Left cardiac atrium (tissue), 4 donors: ENCODE data around the gene RGPD6. TPM values are rescaled to one million over a fixed set of nuclear protein-coding genes. Genes with fewer than 3 reads are reported as not detected.
A peak's percentile ranks its signal among the peaks of the same experiment; 100 is the strongest.
"Not testable (repeated sequence)": the region's sequence is repeated elsewhere in the genome, so short reads cannot be mapped to it uniquely, and the experiment has no call there.

Experiments used
- ATAC-seq, 2 donors: fragments of 200-7000 bp; cut with Tn5 transposase; one replicate each; pipeline ENCODE4 v1.9.1; 2020; ENCODE audit warnings: mild to moderate bottlenecking in 2 of 2, moderate library complexity in 2 of 2
- DNase-seq: peaks from one replicate; pipeline ENCODE4 v3.0.0-alpha.2; 2020
- intact Hi-C, 2 donors: fragments of 100-400 bp; cut with DNase I; formaldehyde crosslinking; loops; one replicate each; pipeline versions ENCODE4 v1.14.1 to v1.15.1; 2022 to 2023
- total RNA-seq, 2 donors: library from RNA; stranded (reverse); fragmentation: NEBNext Ultra II Directional; extraction: Animal tissue kit (Norgen Biotek cat#: 25700); gene quantifications; one replicate each; pipeline ENCODE4 v1.2.1, GENCODE V29; 2021
- donor health status: DM: no; HTN: yes; CAD: no.
- donor health status: DM: no; HTN: yes; CAD: no; lungs with severe emphysema.
- donor health status: DM: yes; HTN: yes; CAD: no.
- donor health status: Dilated cardiomyopathy.

RGPD6 gene
- total RNA-seq, 2 donors from 2014 or later: 10.0 to 36.1 TPM

DNA sequence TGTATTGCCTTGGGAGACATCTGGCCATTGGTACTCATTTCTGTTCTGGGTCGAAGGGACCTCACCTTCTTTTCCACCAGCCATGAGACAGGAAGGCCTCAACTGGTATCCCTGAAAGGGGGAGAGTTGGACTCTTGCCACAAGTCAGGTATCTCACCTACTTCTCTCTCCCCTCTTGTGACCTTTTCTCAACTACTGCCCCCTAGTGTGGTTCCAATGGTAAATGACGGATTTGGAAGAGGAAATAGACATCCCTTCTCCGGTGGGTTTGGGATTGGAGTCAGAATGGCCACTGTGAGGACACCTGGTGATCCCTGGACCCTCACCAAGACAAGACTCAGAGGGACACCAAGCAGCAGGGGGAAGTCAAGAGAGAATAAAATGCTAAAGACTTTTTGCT is 82.5 kb downstream of the RGPD6 start:
- intact Hi-C loops, ATAC-seq, DNase-seq: not testable (repeated sequence)

DNA sequence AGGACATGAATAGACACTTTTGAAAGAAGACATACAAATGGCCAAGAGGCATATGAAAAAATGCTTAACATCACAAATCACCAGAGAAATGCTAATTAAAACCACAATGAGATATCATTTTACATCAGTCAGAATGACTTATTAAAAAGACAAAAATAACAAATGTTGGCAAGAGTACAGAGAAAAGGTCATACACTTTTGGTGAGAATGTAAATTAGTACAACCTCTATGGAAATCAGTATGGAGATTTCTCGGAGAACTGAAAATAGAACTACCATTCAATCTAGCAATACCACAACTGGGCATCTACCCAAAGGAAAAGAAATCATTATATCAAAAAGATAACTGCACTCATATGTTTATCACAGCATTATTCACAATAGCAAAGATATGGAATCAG is 88.0 kb downstream of the RGPD6 start:
- DNase-seq, intact Hi-C loops, ATAC-seq: not testable (repeated sequence)

DNA sequence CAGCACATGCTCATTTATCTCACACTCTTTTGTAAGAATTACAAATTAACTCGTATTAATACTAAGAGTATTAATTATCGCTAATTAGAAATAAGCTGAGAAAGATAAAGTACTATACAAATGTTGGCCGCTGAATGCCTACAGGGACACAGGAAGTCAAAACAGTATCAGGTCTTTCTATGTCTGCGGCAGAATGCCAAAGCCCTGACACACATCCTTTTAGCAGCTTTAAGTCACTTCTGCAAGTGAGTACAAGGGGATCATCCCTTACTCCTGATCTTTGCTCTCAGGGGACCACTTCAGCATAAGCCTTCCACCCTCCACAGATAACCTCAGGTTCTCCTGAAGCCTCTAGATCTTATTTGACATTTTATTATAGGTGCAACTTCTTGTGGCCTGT is 94.3 kb downstream of the RGPD6 start:
- DNase-seq, ATAC-seq, intact Hi-C loops: not testable (repeated sequence)

DNA sequence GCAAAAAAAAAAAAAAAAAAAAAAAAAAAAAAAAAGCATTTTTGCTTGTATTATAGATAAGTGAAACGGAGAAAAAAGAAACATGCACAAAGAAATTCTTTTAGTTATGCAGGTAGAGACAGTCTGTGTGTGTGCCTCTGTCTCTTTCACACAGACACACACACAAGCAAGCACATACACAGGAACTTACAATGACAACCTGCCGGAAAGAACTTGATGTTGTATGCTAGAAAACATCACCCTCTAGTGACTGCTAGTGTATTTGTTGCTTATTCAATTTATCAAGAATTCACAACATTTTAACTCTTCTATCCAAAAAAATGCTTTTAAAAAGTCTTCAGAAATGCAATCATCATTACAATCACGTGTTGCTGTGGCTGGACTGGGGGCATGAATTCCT is 95.8 kb downstream of the RGPD6 start:
- peak; percentile 71 to 72 for ATAC-seq
- intact Hi-C loops, DNase-seq: not testable (repeated sequence)

DNA sequence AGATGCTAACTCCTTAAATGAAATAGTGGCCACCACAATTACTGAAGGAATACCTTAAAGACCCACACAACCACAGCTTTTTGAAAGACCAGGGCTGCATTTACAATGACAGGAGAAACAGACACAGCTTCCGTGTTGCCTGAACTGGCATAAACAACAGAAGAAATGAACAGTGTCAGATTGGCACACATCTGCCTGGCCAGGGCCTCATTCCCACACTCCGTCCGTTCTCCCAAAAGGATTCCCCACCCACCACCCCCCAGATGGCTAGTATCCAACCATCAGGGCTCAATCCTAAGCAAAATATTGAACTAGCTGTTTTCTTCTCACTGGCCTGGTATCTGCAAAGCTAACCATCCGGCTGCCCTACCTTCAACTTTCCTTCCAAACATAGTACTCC is 96.9 kb downstream of the RGPD6 start:
- DNase-seq, ATAC-seq, intact Hi-C loops: not testable (repeated sequence)

DNA sequence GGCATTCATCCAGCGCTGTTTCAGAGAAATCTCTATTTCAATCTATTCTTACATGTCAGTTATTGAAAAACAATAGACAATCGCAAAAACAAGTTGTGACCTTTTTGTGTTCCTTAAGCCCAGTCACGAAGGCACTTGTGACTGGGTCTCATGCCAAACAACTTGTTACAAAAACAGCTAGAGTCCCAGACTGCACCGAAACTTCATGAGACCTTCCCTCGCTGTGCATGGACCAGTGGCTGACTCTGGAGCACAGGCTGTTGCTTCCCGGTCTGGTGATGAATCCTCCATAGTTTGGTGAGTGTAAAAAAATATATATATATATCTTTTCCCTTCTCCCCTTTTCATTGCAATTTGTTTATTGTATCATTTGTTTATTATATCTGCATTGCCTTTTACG is 99.7 kb downstream of the RGPD6 start:
- ATAC-seq, intact Hi-C loops, DNase-seq: not testable (repeated sequence)

DNA sequence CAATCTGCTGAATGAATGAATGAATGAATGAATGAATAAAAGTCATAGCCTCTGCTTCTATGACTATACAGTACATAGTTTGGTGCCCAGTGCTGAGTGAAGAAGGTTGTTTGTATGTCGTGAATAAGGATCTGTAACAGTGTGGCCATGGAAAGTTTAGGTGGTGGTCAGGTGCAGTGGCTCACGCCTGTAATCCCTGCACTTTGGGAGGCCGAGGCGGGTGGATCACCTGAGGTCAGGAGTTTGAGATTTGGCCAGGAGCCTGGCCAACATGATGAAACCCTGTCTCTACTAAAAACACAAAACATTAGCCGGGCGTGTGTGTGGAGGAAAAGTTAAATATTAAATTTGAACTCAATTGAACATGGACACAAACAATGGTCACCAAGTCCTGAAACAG is 100.1 kb downstream of the RGPD6 start:
- DNase-seq, ATAC-seq, intact Hi-C loops: not testable (repeated sequence)

DNA sequence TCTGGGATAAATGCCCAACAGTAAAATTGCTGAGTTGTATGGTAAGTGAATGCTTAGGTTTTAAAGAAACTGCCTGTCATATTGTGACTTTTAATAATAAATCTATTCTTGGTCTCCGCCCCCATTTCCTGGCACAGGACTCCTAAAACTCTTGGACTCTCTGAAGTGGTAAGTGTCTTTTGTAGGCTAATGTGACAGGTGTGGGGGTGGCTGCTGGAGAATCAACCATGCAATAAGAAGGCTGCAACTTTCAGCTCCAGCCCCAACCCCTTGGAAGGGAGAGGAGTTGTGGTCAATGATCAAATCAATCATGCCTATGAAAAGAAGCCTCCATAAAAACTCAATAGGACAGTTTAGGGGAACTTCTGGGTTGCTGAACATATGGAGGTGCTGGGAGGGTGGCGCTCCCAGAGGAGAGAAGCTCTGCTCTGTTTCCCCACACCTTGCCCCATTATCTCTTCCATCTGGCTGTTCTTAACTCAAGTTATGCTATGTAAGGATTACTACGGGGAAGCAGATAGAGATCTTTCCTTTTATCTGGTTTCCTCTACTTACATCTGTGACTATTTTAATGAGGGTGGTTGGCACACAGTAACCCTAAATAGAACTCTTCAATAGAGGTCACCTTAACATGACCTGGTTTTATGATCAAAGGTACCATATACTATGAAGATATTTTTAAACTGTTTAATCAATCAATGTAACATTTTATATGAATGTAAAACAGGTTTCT is 101.2 kb downstream of the RGPD6 start:
- DNase-seq, ATAC-seq, intact Hi-C loops: not testable (repeated sequence)

DNA sequence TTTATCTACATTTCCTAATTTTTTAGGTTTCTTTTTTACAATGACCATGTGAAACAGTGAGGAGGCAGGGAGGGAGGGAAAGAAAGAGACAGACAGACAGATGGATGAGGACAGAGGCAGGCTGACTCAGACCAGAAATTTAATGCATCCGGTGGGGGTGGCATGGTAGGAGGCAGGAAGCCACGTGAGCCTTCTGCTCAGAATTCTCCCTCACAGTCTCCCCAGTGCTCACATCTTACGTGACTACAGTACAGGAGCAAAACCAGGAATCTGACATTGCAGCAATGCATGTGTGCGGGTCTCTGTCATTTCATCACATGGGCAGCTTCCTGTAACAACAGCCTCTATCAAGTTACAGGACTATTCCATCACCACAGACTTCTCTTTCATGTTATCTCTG is 102.1 kb downstream of the RGPD6 start:
- DNase-seq, intact Hi-C loops: not testable (repeated sequence)
- ATAC-seq: peak in 1 of 2 donors; percentile 33

DNA sequence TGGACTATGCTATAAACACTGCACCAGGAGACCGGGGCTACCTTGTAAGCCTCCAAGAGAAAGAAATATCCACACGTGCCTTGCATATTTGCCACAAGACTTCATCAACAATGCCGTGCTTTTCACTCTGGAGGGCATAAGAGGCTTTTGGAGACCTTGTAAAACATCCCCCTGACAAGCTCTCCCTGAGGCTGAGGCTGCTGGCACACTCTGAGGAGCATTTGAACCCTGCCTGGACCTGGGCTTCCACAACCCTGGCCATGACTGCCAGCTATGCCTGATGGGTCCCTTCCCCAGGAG is 104.0 kb downstream of the RGPD6 start:
- peak in 1 of 2 donors; percentile 25 for ATAC-seq
- intact Hi-C loops, DNase-seq: not testable (repeated sequence)

DNA sequence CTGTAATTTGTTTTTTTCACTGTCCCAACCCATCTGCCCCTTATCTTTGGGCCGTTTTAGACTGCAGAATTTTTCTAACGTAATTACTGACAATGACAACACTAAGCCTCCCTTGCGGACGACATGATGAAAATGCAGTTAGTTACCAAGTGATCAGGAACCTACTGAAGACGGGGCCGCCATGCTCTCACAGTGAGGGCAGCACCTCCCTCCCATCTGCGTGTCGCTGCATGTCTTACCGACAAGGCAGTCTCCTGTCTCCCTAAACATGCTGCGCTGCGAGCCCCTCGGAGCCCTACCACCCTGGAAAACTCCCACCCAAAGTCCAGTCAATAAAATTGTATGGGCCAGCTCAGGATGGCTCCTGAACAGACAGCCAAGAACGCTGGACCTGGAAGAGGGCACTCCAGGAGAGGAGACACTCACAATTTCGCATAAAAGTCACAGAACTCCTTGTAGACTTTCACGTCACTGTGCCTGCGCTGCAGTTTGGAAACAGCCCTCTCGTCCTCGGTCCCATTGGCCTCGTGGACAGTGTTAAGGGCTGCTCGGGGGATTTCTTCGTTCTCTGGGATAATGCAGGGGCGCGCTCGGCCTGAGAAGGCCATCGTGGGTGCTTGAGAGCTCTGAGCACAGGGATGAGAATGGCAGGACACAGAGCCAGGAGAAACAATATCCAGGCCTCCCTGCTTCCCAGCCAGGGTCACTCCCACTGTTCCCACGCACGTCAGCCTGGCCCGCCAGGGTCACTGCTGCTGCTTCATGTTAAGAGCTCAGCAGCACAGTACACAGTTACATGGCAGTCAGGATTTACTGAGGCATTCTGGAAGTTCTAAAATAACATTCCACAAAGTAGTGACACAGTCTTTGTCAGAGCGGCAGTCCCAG is 104.6 kb downstream of the RGPD6 start, which contains the start of gene LIMS4:
Gene LIMS4, minus strand, starts transcription at position 646 of the 888 bp plus-strand sequence. Its CDS starts 38 bp downstream, at position 608.
- DNase-seq, intact Hi-C loops: not testable (repeated sequence)
- peak; percentile 96 to 97 for ATAC-seq

DNA sequence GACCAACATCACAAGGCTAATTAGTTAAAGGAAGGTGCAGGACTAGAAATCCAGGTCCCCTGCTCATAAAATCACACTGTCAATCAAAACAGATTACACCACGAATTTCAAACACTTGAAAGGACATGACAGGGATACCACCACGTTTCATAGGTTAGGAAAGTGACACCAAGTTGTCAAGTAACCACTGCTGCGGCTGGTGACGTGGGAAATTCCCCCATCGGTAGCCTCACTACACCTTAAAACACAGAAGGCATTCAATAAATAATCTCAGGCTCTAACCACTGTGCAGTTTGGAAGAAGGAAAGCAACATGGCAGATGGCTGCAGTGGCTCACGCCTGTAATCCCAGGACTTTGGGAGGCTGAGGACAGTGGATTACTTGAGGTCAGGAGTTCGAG is 108.1 kb downstream of the RGPD6 start:
- ATAC-seq, DNase-seq, intact Hi-C loops: not testable (repeated sequence)

DNA sequence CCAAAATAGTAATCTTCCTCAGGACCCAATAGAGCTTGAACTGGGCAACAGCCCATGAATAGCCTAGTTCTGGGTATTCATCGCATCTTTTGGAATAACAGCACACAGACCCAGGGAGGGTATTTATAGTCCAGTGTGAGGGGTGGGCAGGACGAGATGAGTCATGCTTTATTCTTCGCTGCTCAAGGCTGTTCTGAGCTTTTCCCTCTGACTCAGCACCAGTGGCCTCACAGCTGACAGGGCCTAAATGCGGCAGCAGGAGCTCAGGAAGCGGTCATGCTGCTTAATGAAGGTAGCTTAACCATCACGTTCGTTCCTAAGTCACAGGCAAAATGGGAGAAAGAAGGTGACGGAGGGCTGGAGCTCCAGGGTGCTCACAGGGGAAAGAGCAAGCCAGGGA is 111.7 kb downstream of the RGPD6 start:
- DNase-seq, intact Hi-C loops: not testable (repeated sequence)
- peak; percentile 88 to 94 for ATAC-seq

Other genes starting within 250 kb of the RGPD6 start
- 1 to 10 TPM; 2.7 to 4.0 TPM for gene LIMS4, start 104.4 kb downstream of the RGPD6 start, total RNA-seq
- 1 to 10 TPM in 1 of 2 donors, under 1 TPM in 1; 0.76 to 1.6 TPM for gene BUB1, start 100.8 kb upstream of the RGPD6 start, total RNA-seq
- under 1 TPM in 1 of 2 donors, not detected in 1; 0.12 TPM for gene ACOXL, start 155.4 kb upstream of the RGPD6 start, total RNA-seq